Cerebellar cortex (tissue), 1 donor: ENCODE results near the gene HDAC8.

Experiments used
- DNase-seq: peaks from one replicate; pipeline ENCODE4 v3.0.0-alpha.2; 2015; ENCODE audit warnings: low spot score

HDAC8 gene

GRCh38 chrX:72316408-72317110 is 256.1 kb downstream of the HDAC8 start:
- no peak for DNase-seq

DNA sequence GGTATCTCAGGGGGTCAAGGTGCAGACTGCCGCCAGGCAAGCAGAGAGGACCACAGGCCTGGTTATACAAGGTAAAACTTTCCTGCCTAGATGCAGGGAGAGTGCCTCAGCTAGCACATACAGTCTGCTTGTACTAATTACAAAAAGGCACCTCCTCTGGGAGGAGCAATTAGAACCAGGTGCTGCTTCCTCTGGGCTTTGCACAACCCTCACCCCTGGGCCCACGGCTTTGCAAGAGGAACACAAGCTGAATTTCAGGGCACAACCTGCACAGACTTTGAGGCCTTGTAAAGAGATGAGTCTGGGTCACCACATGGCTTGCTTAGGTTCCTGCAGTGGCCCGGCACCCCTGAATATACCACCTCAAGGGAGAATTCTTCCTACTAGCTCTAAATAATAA is 257.8 kb downstream of the HDAC8 start:
- no peak for DNase-seq

DNA sequence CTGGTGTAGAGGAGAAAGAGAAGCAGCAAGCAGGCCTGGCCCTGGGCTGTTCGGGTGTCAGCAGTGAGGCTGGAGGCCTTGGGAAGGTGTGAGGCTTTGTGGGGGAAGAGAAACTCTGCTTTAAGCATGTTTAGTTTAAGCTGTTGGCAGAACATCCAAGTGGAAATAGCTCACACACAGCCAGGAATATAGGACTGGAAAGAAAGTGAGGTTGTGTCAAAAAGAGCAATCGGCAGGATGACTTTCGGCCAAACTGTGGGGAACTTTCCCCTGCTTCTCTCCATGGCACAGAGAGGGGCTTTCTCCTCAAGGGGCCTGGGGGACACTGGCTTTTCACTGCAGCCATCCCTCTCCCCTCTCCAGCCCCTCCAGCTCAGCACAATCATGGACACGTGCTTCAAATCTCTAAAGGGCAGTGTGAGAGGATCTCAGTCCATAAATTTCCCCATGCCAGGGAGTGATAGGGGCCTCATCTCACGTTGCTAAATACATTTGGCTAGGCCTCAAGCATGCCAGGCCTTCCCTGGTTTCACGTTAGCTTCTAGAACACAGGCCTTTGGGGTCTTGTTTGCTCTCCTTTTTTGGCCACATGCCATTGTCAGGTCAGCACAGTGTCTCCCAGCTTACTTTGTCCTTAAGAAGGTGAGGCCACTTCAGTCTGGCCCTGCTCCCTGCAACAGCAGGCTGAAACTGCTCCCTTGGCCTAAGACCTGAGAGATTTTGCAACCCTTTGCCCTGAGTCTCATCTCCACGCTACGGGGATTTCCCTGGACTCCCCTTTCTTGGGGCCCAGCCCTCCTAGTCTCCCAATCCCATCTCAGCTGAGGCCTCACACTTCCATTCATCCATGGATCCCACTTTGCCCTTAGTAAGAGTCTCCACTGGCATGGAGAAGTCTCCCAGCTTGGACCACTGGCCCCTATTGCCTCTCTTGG is 258.7 kb downstream of the HDAC8 start:
- DNase-seq: no peak

DNA sequence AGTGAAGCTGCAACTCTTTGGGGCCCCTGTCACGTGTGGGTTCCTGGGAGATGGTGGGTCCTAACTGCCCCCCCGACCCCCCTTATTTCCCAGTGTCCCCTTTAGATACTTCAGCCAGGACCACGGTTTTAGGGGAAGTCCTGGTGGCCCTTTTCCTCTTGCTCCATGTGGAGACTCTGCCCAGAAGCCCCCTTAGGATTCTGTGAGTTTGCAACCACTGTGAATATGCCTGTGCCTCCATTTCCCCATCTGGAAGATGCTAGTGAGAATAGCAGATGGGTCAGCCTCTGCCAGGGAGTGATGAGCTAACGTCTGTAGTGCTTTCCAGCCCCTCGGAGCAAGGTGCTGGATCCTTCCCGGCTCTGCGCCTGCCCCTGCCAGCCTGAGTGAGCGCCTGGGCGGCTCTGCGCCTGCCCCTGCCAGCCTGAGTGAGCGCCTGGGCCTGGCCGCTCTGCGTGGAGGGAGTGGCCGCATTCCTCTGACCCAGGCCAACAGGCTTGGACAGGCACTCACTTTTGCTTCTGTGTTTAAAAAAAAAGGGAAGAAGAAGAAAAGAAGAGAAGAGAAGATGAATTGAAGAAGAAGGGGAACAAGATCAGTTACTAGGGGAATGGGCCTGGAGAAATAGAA is 260.2 kb downstream of the HDAC8 start:
- DNase-seq: no peak

GRCh38 chrX:72309297-72310071 is 263.2 kb downstream of the HDAC8 start:
- no peak for DNase-seq

GRCh38 chrX:72308566-72309296 is 263.9 kb downstream of the HDAC8 start:
- DNase-seq: peak; percentile 75

- no peak for DNase-seq
These were observed 264.5 kb downstream of the HDAC8 start for GRCh38 chrX:72308209-72308565.

GRCh38 chrX:72307646-72308051 is 265.0 kb downstream of the HDAC8 start:
- peak; percentile 3 for DNase-seq

- DNase-seq: peak; percentile 71
These were observed 265.6 kb downstream of the HDAC8 start for GRCh38 chrX:72306851-72307645.

DNA sequence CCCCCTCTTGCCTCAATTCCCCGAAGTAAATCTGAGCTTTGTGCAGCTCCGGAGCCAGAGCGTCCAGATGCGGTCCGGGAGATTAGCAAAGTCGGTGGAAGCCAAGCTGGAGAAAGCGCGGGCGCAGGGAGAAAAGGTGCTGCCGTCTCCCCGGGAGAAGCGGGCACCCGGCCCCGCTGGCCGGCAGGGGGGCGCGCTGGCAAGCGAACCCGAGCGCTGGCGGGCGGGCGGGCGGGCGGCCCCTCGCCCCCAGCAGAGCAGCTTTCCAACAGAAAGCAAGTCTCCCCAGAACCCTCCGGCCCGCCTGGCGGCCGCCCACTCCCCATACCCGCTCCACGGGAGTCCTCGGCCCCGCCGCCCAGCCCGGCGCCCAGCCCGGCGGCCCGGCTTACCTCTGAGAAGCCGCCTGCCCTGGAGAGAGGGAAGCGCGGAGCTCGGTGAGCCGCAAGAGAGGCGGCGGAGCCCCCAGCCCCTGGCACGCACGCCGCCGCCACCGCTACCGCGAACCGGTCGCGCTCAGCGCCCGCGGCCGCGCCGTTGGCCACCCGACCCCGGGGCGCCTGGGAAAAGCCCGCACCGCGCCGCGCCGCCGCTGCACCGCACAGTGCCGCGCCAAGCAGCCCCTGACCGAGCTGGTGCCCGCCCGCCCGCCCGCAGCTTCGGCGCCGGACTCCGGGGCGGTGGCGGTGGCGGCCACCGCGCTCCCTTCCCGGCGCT is 266.4 kb downstream of the HDAC8 start:
- peak; percentile 2 for DNase-seq

GRCh38 chrX:72305286-72306084 is 267.2 kb downstream of the HDAC8 start, which contains the start of gene CITED1:
Gene CITED1, minus strand, starts transcription at chrX:72305914. Its CDS starts 3,045 bp downstream, at chrX:72302869.
- peak; percentile 11 for DNase-seq

GRCh38 chrX:72304877-72305276 is 267.8 kb downstream of the HDAC8 start:
- DNase-seq: no peak

DNA sequence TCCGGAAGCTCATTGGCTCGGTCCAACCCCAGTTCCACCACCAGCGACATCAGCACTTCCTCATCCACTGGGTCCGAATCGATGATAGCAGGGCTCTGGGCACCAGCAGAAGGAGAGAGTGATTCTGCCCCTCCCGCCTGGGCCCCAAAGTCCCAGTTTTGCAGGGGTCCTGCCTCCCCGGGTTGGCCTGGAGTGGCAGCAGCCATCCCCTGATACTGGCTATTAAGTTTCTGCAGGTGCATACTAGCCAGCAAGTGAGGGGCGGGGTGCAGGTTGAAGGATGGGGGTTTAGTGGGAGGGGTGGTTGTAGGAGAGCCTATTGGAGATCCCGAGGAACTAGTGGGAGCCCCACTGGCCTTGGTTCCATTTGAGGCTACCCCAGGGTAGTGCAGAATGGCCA is 270.9 kb downstream of the HDAC8 start:
- no peak for DNase-seq

GRCh38 chrX:72299891-72300630 is 272.6 kb downstream of the HDAC8 start:
- no peak for DNase-seq

GRCh38 chrX:72297953-72298730 is 274.5 kb downstream of the HDAC8 start:
- peak; percentile 15 for DNase-seq

DNA sequence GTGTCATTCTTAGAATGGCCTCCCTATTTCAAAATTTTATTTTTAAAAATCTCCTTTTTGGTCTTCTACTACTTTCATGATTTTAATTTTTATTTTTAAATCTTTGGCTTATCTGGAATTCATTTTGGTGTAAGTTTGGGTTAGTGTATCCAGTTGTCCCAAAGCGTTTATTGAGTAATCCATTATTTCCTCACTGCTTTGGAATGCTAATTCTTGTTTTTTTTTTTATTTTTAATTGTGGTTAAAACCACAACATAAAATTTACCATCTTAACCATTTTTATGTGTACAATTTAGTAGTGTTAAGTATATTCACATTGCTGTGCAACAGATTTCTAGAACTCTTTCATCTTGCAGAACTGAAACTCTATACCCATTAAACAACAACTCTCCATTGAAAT is 275.7 kb downstream of the HDAC8 start:
- no peak for DNase-seq

DNA sequence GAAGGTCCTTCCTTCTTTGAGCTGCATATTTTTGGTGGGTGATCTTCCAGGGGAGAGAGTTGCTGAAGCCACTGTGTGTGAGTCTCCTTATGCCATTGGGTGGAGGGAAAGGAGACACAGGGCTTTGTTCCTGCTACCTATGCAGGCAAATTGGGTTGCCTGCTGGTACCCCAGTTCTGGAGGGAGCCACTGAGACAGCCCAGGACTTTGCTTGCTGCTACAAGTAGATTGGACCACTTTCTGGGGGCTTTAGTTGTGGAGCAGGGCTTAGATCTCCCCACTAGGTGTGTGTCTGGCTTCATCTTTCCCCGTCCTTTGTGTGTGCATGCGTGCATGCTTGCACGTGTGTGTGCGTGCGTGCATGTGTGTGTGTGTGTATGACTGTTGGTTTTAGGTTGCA is 276.9 kb downstream of the HDAC8 start:
- no peak for DNase-seq
